ENCODE data around the gene P4HB.
"Not testable (repeated sequence)": the region's sequence is repeated elsewhere in the genome, so short reads cannot be mapped to it uniquely, and the experiment has no call there.

P4HB gene

DNA sequence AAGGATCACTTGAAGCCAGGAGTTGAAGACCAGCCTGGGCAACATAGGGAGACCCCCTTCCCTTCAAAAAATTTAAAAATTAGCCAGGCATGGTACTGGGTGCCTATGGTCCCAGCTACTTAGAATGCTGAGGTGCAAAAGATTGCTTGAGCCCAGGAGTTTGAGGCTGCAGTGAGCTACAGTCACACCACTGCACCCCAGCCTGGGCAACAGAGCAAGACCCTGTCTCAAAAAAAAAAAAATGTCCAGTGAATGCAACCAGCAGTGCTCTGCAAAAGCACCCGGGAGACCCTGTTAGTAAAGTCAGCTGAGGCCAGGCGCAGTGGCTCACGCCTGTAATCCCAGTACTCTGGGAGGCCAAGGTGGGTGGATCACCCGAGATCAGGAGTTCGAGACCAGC is 20.3 kb downstream of the P4HB start:
- H3K27me3 Mint-ChIP-seq, H3K4me3 Mint-ChIP-seq, H3K27ac Mint-ChIP-seq, DNase-seq, CTCF ChIA-PET, H3K4me1 Mint-ChIP-seq, H3K9me3 Mint-ChIP-seq: not testable (repeated sequence)
- peaks cover 15% of the 10 kb centered on the region for H3K36me3 Mint-ChIP-seq

DNA sequence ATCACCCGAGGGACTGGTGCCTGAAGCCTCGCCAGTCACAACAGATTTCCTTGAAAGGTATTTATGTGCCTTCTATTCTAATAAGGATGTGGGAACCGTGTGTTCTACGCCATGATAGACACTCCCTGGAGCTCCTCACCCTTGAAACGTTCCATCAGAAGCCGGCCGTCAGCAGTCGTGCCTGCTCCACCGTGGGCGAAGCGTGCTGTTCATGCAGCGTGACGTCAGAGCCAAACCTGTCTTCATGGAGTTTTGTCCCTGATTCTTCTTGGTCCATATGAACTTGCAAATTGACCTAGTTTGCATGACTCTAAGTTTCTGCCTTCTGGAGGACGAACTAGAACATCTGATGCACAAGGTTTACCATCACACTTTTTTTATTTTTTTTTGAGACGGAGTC is 21.0 kb downstream of the P4HB start:
- DNase-seq: no peak
- no peaks in the 10 kb centered on the region for H3K4me1 Mint-ChIP-seq
- no peak overlapping the region for H3K27ac Mint-ChIP-seq
- H3K36me3 Mint-ChIP-seq: peaks cover 9% of the 10 kb centered on the region
- no peaks in the 10 kb centered on the region for H3K9me3 Mint-ChIP-seq
- no peak overlapping the region for H3K4me3 Mint-ChIP-seq
- CTCF ChIA-PET: interaction anchor here (0.6 kb wide), 1 partner anchor 157 kb away, joined by 3 read pairs; no protein-coding TSS in a partner anchor
- no peaks in the 10 kb centered on the region for H3K27me3 Mint-ChIP-seq

DNA sequence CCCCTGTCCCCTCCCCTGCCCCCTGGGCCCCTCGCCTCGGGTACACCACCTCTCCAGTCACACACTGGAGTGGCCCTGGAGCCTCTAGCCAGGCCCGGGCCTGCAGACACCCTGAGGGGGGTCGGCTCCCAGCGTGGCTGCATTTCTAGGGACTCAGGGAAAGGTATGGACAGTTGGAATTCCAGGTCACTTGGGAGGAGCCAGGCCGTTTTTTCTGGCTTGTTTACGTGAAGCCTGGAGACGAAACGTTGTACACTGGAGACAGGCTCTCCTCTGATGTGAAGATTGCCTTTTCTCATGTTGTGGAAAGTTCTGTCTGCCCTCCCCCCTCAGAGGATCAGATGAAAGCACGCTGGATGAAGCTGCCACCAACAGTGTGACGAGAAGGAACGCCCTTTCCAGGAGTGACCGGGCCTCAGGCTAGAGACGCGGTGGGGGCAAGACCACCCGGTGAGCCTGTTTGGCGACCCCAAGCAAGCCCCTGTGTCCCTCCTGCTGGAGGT is 21.5 kb downstream of the P4HB start:
- CTCF ChIA-PET: interaction anchor here (0.6 kb wide), 1 partner anchor 157 kb away, joined by 3 read pairs; no protein-coding TSS in a partner anchor
- Mint-ChIP-seq H3K36me3 (peaks cover 6% of the 10 kb centered on the region), H3K4me1 (peaks cover 4% of the 10 kb centered on the region), H3K27me3 (no peaks in the 10 kb centered on the region), H3K9me3 (no peaks in the 10 kb centered on the region), H3K4me3 (no peak overlapping the region), H3K27ac (no peak overlapping the region)
- DNase-seq: no peak

DNA sequence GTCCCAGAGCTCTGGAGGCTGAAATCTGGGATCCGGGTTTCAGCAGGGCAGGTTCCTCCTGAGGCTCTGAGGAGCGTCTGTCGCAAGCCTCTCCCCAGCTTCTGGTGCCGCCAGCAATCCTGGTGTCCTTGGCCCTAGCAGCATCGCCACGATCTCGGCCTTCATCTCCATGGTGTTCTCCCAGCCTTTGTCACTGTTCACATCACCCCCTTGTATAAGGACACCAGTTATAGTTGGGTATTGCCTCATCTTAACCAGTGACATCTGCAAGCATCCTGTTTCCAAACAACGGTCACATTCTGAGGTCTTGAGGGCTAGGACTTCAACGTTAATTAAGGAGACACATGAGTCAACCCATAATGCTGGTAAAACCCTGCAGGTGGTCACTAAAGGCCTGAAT is 22.7 kb downstream of the P4HB start:
- Mint-ChIP-seq H3K4me3 (no peak overlapping the region), H3K36me3 (no peaks in the 10 kb centered on the region), H3K9me3 (no peaks in the 10 kb centered on the region), H3K4me1 (peaks cover 7% of the 10 kb centered on the region), H3K27ac (no peak overlapping the region), H3K27me3 (no peaks in the 10 kb centered on the region)
- DNase-seq: no peak
- CTCF ChIA-PET: no interaction called here

DNA sequence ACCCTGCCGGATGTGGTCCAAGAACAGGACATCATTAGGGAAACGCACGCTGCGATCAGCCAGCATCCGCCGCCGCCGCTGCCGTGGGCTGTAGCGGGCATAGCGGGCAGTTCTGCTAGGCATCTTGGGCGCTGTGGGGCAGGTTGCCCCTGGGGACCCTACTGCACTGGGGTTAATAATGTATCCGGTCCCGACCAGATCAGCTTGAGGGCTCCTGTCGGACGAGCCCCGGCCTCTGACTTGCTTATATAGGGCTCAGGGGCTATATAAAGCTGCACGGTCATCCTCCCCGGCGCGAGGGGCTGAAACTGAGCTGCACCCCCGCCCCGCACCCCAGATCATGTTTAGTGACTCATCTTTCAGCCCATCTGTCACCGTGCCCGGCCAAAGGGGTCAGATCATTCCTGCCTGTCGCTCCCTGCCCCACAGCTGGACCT is 25.5 kb downstream of the P4HB start, which contains the start of gene PPP1R27:
TSS of gene PPP1R27 (minus strand) at position 220 of the 437 bp plus-strand sequence. CDS start at position 123, 97 bp downstream.
- Mint-ChIP-seq H3K36me3 (no peaks in the 10 kb centered on the region), H3K4me1 (peaks cover 24% of the 10 kb centered on the region), H3K27me3 (no peaks in the 10 kb centered on the region), H3K9me3 (no peaks in the 10 kb centered on the region), H3K4me3 (peak within 1 kb of the TSS; percentile 72), H3K27ac (peak within 1 kb of the TSS; percentile 84)
- CTCF ChIA-PET: no interaction called here
- no peak for DNase-seq

DNA sequence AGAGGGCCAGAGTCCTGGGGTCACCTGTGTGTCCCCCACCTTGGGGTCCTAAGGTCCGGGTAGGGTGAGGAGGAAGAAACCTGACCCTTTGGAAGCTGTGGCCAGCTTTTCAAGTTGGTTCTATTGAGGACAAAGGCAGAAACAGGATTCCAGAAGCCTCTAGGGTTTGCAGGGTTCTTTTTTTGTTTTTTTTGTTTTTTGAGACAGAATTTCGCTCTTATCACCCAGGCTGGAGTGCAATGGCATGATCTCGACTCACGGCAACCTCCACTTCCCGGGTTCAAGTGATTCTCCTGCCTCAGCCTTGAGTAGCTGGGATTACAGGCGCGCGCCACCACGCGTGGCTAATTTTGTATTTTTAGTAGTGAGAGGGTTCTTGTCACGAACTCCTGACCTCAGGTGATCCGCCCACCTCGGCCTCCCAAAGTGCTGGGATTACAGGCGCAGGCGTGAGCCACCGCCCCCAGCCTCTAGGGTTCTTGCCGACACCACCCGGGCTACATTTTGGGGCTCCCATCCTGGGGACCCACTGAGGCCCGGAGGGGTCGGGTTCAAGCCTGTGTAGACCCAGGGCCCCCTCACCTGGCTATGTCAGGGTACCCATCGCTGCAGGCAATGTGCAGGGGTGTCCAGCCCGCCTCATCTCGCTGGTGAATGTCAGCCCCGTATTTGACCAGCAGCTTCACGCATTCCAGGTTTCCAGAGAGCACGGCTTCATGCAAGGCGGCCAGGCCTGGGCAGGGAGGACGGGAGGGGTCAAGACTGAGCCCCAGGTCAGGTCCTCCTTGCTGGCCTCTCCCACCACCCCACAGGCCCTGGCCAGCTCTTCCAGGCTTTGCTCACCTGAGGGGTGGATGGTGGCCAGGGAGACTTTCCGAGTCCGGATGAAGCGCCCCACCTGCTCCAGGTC is 26.2 kb downstream of the P4HB start:
- Mint-ChIP-seq H3K27ac (peak overlapping the region; percentile 84), H3K27me3 (no peaks in the 10 kb centered on the region), H3K9me3 (no peaks in the 10 kb centered on the region), H3K4me1 (peaks cover 24% of the 10 kb centered on the region), H3K36me3 (no peaks in the 10 kb centered on the region), H3K4me3 (peak overlapping the region; percentile 72)
- CTCF ChIA-PET: no interaction called here
- no peak for DNase-seq

DNA sequence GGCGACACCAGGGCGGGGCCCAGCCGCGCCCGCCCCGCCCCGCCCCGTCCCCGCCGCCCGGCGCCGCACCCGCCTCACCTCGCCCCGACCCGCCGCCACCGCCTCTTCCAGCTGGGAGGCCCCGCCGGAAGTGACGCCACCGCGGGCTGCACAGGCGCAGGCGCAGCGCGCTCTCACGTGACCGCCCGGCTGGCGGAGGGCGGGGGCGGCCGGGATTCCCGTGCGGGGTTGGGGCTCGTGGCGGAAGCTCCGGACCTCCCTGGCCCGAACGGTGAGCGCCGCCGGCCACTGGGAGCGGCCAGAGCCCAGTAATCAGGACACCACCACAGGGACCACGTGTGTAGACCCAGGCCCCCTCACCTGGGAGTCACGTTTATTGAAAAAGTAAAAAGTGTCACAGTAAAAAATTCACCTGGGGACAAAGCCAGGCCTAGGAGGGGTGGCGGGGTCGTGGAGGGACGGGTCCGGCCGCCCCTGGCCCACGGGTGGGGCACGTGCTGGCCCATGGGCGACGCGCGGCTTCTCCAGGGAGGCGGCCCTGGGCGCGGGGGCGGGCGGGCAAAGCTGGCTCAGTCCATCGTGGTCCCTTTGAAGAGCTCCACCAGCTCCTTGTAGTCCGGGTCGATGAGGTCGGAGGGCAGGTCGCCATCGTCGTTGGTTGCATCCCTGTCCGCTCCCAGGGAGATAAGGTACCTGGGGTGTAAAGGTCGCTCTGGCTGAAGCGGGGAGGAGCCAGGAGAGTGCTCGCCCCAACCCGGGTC is 27.0 kb downstream of the P4HB start, which contains the start of gene MCRIP1:
TSS of gene MCRIP1 (minus strand) at position 132 of the 761 bp plus-strand sequence. CDS start 8,785 bp downstream, outside the sequence.
- Mint-ChIP-seq H3K27me3 (no peaks in the 10 kb centered on the region), H3K4me1 (peaks cover 26% of the 10 kb centered on the region), H3K27ac (peak within 1 kb of the TSS; percentile 94), H3K4me3 (peak within 1 kb of the TSS; percentile 87), H3K9me3 (no peaks in the 10 kb centered on the region), H3K36me3 (no peaks in the 10 kb centered on the region)
- CTCF ChIA-PET: no interaction called here
- peak; percentile 96 for DNase-seq

DNA sequence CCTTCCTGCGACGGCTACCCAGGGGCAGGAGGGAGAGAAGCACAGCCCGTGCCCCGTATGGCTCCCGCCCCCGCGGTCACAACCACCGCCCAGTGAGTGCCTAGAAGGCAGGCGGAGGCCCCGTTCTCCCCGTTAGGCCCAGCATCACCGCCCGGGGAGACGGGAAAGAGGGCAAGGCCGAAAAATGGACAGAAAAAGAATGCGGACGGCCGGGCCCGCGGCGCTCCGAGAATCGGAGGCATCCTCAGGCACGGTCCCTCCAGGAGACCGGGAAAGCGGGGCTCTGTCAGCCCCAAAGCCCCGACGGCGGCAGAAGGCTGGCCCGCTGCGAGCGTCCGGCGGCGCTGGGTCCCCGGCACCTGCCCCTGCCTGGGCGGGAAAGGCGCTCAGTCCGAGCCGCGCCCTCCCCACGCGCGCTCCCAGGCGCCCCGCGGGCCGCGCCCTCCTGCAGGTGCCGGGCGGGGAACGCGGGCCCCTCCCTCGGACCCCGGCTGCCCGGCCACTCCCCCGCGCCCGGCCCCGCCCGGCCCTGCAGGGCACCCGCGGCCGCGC is 27.7 kb downstream of the P4HB start:
- no peak for DNase-seq
- CTCF ChIA-PET: no interaction called here

DNA sequence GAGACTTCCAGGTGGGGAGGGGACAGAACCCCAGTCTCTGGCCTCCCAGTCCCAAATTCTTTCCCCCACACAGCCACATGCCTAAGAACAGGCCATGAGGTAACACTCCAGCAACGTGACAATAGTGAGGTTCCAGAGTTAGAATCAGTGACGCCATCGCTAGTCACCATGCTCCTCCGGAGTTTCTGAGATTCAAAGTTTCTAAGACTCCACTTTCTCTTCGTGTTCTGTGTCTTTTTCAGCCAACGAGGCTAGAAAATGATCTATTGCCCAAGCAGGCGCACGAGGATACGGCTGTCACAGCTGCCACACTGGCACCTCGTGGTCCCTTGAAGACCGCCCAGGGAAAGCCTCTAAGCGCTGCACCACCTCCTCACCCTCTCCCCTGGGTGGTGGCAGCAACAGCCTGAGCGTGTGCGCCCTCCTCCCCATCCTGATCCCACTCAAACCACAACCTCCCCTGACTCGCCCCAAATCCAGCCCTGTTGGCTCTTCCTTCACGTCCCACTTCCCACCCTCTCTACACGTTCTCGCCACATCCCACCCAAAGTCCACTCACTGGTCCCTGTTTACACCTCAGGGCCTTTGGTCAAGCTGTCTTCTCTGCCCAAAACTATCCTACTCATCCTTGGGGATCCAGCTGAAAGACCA is 28.3 kb downstream of the P4HB start:
- peak; percentile 74 for DNase-seq
- CTCF ChIA-PET: no interaction called here

More for the DNA sequence above, 27.7 kb downstream of the P4HB start:
- peak overlapping the region; percentile 94 for H3K27ac Mint-ChIP-seq
- H3K9me3 Mint-ChIP-seq: no peaks in the 10 kb centered on the region
- no peaks in the 10 kb centered on the region for H3K36me3 Mint-ChIP-seq
- peaks cover 27% of the 10 kb centered on the region for H3K4me1 Mint-ChIP-seq
- no peaks in the 10 kb centered on the region for H3K27me3 Mint-ChIP-seq
- H3K4me3 Mint-ChIP-seq: peak overlapping the region; percentile 87

DNA sequence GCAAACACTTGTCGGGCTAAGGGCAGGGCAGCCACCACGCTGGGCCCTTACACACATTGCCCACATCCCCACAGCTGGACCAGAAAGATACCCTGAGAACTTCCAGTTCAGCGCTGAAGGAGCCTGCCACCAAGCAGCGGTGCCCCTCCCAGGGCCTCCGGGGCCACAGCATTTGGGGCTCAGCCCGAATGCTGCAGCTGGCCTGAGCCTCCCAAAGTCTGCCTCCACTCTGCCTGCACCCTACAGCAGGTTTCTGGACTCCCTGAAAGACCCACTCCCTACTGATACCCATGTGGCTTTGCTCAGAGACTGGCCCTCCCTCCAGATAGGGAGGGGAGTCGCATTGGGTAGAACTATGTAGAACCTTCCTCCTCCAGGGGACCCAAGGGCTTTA is 28.8 kb downstream of the P4HB start:
- H3K4me1 Mint-ChIP-seq: peaks cover 27% of the 10 kb centered on the region

More for the DNA sequence above, 28.3 kb downstream of the P4HB start:
- Mint-ChIP-seq H3K36me3 (no peaks in the 10 kb centered on the region), H3K4me1 (peaks cover 27% of the 10 kb centered on the region), H3K27me3 (no peaks in the 10 kb centered on the region), H3K4me3 (peak overlapping the region; percentile 87), H3K27ac (peak overlapping the region; percentile 94), H3K9me3 (no peaks in the 10 kb centered on the region)

DNA sequence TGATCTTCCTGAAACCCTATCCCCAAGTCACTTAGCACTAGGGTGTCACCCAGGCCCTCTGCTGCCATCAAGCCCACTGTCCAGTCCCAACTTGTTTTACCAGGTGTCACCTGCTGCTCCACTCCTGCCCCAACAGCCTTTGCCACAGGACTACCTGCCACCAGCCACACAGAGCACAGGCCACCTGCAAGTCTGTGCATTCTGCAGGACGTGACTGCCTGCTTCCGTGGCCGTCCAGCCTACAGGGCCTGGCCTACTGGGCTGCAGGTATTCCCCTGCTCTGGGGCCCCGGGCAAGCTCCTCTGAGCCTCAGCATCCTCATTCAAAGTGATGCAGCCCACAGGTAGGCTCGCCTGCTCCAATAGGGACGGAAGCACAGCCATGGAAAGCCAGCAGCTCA is 30.5 kb downstream of the P4HB start:
- no peak for DNase-seq
- Mint-ChIP-seq H3K4me3 (no peak overlapping the region), H3K9me3 (no peaks in the 10 kb centered on the region), H3K27me3 (no peaks in the 10 kb centered on the region), H3K27ac (no peak overlapping the region), H3K4me1 (peaks cover 29% of the 10 kb centered on the region), H3K36me3 (no peaks in the 10 kb centered on the region)
- CTCF ChIA-PET: no interaction called here

More for the DNA sequence above, 28.8 kb downstream of the P4HB start:
- CTCF ChIA-PET: no interaction called here
- H3K9me3 Mint-ChIP-seq: no peaks in the 10 kb centered on the region
- no peaks in the 10 kb centered on the region for H3K36me3 Mint-ChIP-seq
- H3K27me3 Mint-ChIP-seq: no peaks in the 10 kb centered on the region
- DNase-seq: no peak
- H3K4me3 Mint-ChIP-seq: peak overlapping the region; percentile 87
- peak overlapping the region; percentile 94 for H3K27ac Mint-ChIP-seq

DNA sequence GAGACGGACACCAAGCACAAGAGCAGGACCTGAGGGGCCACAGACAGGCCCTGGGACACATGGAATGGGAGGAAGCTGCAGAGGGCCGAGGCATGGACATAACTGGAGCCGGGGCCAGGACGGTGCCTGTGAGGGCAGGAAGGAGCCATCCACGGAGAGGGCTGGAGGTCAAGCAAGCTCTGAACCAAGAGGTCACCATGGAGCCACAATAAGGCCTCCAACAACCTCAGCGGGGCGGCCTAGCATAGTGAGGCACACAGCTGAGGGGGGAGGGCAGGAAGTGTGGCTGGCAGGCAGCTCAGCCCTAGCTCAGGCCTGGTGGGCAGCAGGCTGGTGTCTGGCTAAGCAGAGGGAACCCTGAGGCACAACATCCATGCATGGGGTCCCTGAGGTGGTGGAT is 31.7 kb downstream of the P4HB start:
- no peak for DNase-seq
- peaks cover 25% of the 10 kb centered on the region for H3K4me1 Mint-ChIP-seq
- no peaks in the 10 kb centered on the region for H3K27me3 Mint-ChIP-seq
- no peaks in the 10 kb centered on the region for H3K9me3 Mint-ChIP-seq
- CTCF ChIA-PET: no interaction called here
- no peaks in the 10 kb centered on the region for H3K36me3 Mint-ChIP-seq
- H3K4me3 Mint-ChIP-seq: no peak overlapping the region
- no peak overlapping the region for H3K27ac Mint-ChIP-seq

DNA sequence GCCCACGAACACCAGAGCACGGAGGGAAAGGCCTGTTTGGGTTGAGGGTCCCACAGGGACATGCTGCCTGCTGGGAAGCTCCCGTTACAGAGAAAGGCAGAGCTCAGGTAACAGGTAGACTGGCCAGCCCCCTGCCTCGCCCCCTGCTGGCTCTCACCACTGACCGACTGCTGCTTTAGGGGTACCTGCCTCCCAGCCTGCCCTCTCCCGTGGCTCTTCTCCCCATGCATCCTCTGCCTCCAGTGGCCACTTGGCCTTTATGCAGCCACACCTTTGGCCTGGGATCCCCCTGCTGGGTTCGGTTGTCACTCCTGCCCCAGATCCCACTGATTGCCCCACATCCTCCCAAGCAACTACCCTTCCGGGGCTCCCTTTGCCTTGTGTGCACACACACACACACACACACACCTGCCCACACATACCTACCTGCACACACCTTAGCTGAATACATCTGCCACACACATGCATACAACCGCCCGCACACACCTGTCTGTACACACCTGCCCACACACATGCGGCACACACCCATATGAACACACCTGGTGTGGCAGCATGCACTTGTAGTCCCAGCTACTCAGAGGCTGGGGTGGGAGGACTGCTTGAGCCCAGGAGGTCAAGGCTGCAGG is 34.4 kb downstream of the P4HB start:
- Mint-ChIP-seq H3K4me1 (peaks cover 19% of the 10 kb centered on the region), H3K27ac (no peak overlapping the region)

More for the DNA sequence above, 34.4 kb downstream of the P4HB start:
- DNase-seq: no peak
- no peak overlapping the region for H3K4me3 Mint-ChIP-seq
- H3K9me3 Mint-ChIP-seq: no peaks in the 10 kb centered on the region
- H3K36me3 Mint-ChIP-seq: peaks cover 3% of the 10 kb centered on the region
- no peaks in the 10 kb centered on the region for H3K27me3 Mint-ChIP-seq
- CTCF ChIA-PET: no interaction called here
